Esophagus (tissue), 2 donors: ENCODE results near the gene ANKRD27. TPM values are rescaled to one million over a fixed set of nuclear protein-coding genes. Genes with fewer than 3 reads are reported as not detected.

Source experiments
- H3K27ac ChIP-seq, 2 donors: one replicate each; pipeline ENCODE4 v1.5.1; 2013; ENCODE audit warnings: low read depth in 2 of 2, mild to moderate bottlenecking in 2 of 2, inconsistent platforms in 1 of 2, low read length in 1 of 2, moderate library complexity in 1 of 2
- H3K27me3 ChIP-seq, 2 donors: one replicate each; pipeline ENCODE4 v1.6.1; 2013; ENCODE audit warnings: low read length in 2 of 2, control low read depth in 1 of 2, mild to moderate bottlenecking in 1 of 2; ENCODE audit not compliant: insufficient read depth in 2 of 2, control insufficient read depth in 1 of 2
- H3K36me3 ChIP-seq, 2 donors: one replicate each; pipeline ENCODE4 v1.6.1; 2013; ENCODE audit warnings: low read length in 1 of 2; ENCODE audit not compliant: control insufficient read depth in 2 of 2, insufficient read depth in 2 of 2
- H3K4me1 ChIP-seq, 2 donors: one replicate each; pipeline ENCODE4 v1.6.1; 2013; ENCODE audit warnings: low read length in 1 of 2; ENCODE audit not compliant: control insufficient read depth in 2 of 2, insufficient read depth in 2 of 2
- H3K4me3 ChIP-seq, 2 donors: one replicate each; pipeline ENCODE4 v1.5.1; 2013; ENCODE audit warnings: low read length in 2 of 2, mild to moderate bottlenecking in 2 of 2, low read depth in 1 of 2, moderate library complexity in 1 of 2
- H3K9me3 ChIP-seq, 2 donors: one replicate each; pipeline ENCODE4 v1.6.1; 2013; ENCODE audit warnings: mild to moderate bottlenecking in 2 of 2, low read depth in 1 of 2, low read length in 1 of 2, moderate library complexity in 1 of 2; ENCODE audit not compliant: control insufficient read depth in 2 of 2, insufficient read depth in 1 of 2
- WGBS, 2 donors: extraction: QIAGEN DNeasy Blood & Tissue Kit; methylation state at CpG; one replicate each; pipeline ENCODE4 v1.1.7; 2013; 5-methylcytosine and 5-hydroxymethylcytosine counted together
- polyA plus RNA-seq, 2 donors: library from polyadenylated mRNA; stranded (reverse); fragments of 200-250 nt; gene quantifications; one replicate each; pipeline ENCODE4 v1.2.3, GENCODE V29; 2013
- donor health status: healthy with polysubstance abuse.
- donor health status: Bipolar disorder and iron deficiency.

Gene ANKRD27
- polyA plus RNA-seq, 2 donors: 8.5 to 10.9 TPM

DNA sequence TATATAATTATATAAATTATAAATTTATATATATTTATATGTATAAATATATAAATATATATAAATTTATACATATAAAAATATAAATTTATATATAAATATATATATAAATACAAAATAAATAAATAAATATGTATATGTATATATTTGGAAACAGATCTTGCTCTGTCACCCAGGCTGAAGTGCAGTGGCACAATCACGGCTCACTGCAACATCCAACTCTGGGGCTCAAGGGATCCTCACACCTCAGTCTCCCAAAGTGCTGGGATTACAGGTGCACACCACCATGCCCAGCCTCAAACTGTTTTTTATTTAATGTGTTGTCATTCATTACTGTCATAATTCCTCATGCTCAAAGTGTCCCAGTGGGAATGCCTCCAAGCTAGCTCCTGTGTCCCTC lies 119.2 kb downstream of the ANKRD27 start:
- Histone ChIP-seq H3K4me3 (no peak overlapping the region), H3K36me3 (no peaks in the 10 kb centered on the region), H3K27ac (no peak overlapping the region), H3K9me3 (no peaks in the 10 kb centered on the region), H3K27me3 (no peaks in the 10 kb centered on the region), H3K4me1 (no peaks in the 10 kb centered on the region)
- WGBS, 2 donors: 57 to 93% methylated on average over 1 of the region's 1 CpG

DNA sequence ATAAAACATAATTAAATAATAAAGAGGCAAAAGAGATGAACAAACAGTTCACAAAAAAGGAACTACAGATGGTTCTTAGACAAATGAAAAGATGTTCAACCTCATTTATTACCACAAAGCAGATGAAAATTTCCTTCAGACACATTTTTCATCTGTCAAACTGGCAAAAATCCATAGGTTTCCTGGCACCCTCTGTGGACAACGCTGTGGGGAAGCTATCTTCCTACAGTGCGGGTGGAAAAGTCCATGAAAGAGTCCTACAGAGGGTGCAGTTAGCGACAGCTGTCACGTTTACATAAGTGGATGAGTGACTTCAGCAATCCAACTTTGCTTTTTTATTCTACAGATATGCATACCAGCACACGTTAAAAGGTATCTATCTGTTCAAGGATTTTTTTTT lies 124.3 kb downstream of the ANKRD27 start:
- Histone ChIP-seq H3K27ac (no peak overlapping the region), H3K4me3 (no peak overlapping the region), H3K4me1 (no peaks in the 10 kb centered on the region), H3K36me3 (no peaks in the 10 kb centered on the region), H3K27me3 (no peaks in the 10 kb centered on the region), H3K9me3 (peaks cover 0 to 2% of the 10 kb centered on the region in 2 donors)
- WGBS, 2 donors: 54 to 56% methylated on average over 5 of the region's 5 CpGs

Other genes starting within 250 kb of the ANKRD27 start
- gene PDCD5, start 94.0 kb downstream of the ANKRD27 start, polyA plus RNA-seq: 100 to 1,000 TPM in 1 of 2 donors, 10 to 100 TPM in 1; 95.3 to 197 TPM
- gene RGS9BP, start 668 bp upstream of the ANKRD27 start, polyA plus RNA-seq: under 1 TPM; 0.12 to 0.37 TPM
- gene NUDT19, start 16.6 kb upstream of the ANKRD27 start, polyA plus RNA-seq: 1 to 10 TPM; 8.5 to 8.6 TPM
- gene TDRD12, start 44.6 kb upstream of the ANKRD27 start, polyA plus RNA-seq: under 1 TPM; 0.04 to 0.06 TPM
- gene SLC7A9, start 194.6 kb upstream of the ANKRD27 start, polyA plus RNA-seq: under 1 TPM; 0.16 to 0.33 TPM